Stimulated activated memory B cell treated with anti-CD40 and anti-IgM and Interleukin-4, amounts not matched to agents 10 μg/mL and 1 μg/mL and 100 μg/mL, for 72 hours (primary cell): ENCODE results near the gene LBP.
"Not testable (repeated sequence)": the region's sequence is repeated elsewhere in the genome, so short reads cannot be mapped to it uniquely, and the experiment has no call there.

Experiments
- ATAC-seq: fragments of 150-1000 bp; cut with Tn5 transposase; 2 replicates; pipeline ENCODE4 v1.10.0; 2021
- H3K27ac Mint-ChIP-seq: one replicate; pipeline ENCODE4 v1.8.0; 2022; ENCODE audit warnings: mild to moderate bottlenecking, mixed read lengths
- H3K27me3 Mint-ChIP-seq: one replicate; pipeline ENCODE4 v1.8.0; 2022; ENCODE audit warnings: mixed read lengths
- H3K36me3 Mint-ChIP-seq: one replicate; pipeline ENCODE4 v1.8.0; 2022; ENCODE audit warnings: mixed read lengths
- H3K4me1 Mint-ChIP-seq: one replicate; pipeline ENCODE4 v1.8.0; 2022; ENCODE audit warnings: mixed read lengths
- H3K4me3 Mint-ChIP-seq: one replicate; pipeline ENCODE4 v1.8.0; 2022; ENCODE audit warnings: mild to moderate bottlenecking, moderate library complexity, mixed read lengths
- H3K9me3 Mint-ChIP-seq: one replicate; pipeline ENCODE4 v1.8.0; 2022; ENCODE audit warnings: mixed read lengths

Gene LBP

GRCh38 chr20:38311491-38311890, 34.8 kb upstream of the LBP start:
- no peak for ATAC-seq
- H3K9me3 Mint-ChIP-seq: no peaks in the 10 kb centered on the region
- no peak overlapping the region for H3K27ac Mint-ChIP-seq
- H3K4me1 Mint-ChIP-seq: no peaks in the 10 kb centered on the region
- no peak overlapping the region for H3K4me3 Mint-ChIP-seq
- H3K27me3 Mint-ChIP-seq: peaks cover 23% of the 10 kb centered on the region
- no peaks in the 10 kb centered on the region for H3K36me3 Mint-ChIP-seq

- Mint-ChIP-seq H3K36me3 (no peaks in the 10 kb centered on the region), H3K4me3 (no peak overlapping the region), H3K9me3 (no peaks in the 10 kb centered on the region), H3K4me1 (no peaks in the 10 kb centered on the region), H3K27ac (no peak overlapping the region), H3K27me3 (peaks cover 16% of the 10 kb centered on the region)
- no peak for ATAC-seq
Observed at GRCh38 chr20:38313676-38314075, 32.6 kb upstream of the LBP start.

GRCh38 chr20:38314350-38314749, 31.9 kb upstream of the LBP start:
- not testable (repeated sequence) for H3K36me3 Mint-ChIP-seq, H3K9me3 Mint-ChIP-seq
- H3K27me3 Mint-ChIP-seq: peaks cover 16% of the 10 kb centered on the region

GRCh38 chr20:38315290-38315966, 30.9 kb upstream of the LBP start:
- Mint-ChIP-seq H3K4me3 (no peak overlapping the region), H3K27me3 (peaks cover 25% of the 10 kb centered on the region), H3K36me3 (no peaks in the 10 kb centered on the region), H3K9me3 (peaks cover under 1% of the 10 kb centered on the region), H3K27ac (no peak overlapping the region), H3K4me1 (no peaks in the 10 kb centered on the region)
- ATAC-seq: no peak

More at GRCh38 chr20:38314350-38314749, 31.9 kb upstream of the LBP start:
- H3K27ac Mint-ChIP-seq, H3K4me1 Mint-ChIP-seq, ATAC-seq, H3K4me3 Mint-ChIP-seq: not testable (repeated sequence)

GRCh38 chr20:38316341-38316740, 29.9 kb upstream of the LBP start:
- Mint-ChIP-seq H3K27me3 (peaks cover 22% of the 10 kb centered on the region), H3K4me1 (no peaks in the 10 kb centered on the region), H3K4me3 (no peak overlapping the region), H3K36me3 (no peaks in the 10 kb centered on the region), H3K9me3 (peaks cover 3% of the 10 kb centered on the region), H3K27ac (no peak overlapping the region)
- no peak for ATAC-seq

- ATAC-seq: no peak
- peaks cover 3% of the 10 kb centered on the region for H3K9me3 Mint-ChIP-seq
- no peak overlapping the region for H3K27ac Mint-ChIP-seq
Observed at GRCh38 chr20:38317422-38317821, 28.9 kb upstream of the LBP start.

GRCh38 chr20:38320221-38320620, 26.1 kb upstream of the LBP start:
- Mint-ChIP-seq H3K4me1 (no peaks in the 10 kb centered on the region), H3K9me3 (peaks cover 3% of the 10 kb centered on the region), H3K27ac (no peak overlapping the region), H3K36me3 (no peaks in the 10 kb centered on the region), H3K4me3 (no peak overlapping the region), H3K27me3 (peaks cover 26% of the 10 kb centered on the region)
- no peak for ATAC-seq

More at GRCh38 chr20:38317422-38317821, 28.9 kb upstream of the LBP start:
- Mint-ChIP-seq H3K27me3 (peaks cover 26% of the 10 kb centered on the region), H3K36me3 (no peaks in the 10 kb centered on the region), H3K4me1 (no peaks in the 10 kb centered on the region), H3K4me3 (no peak overlapping the region)

GRCh38 chr20:38321959-38322598, 24.2 kb upstream of the LBP start:
- Mint-ChIP-seq H3K4me1 (no peaks in the 10 kb centered on the region), H3K36me3 (no peaks in the 10 kb centered on the region), H3K9me3 (peaks cover 14% of the 10 kb centered on the region), H3K27ac (no peak overlapping the region), H3K4me3 (no peak overlapping the region), H3K27me3 (peaks cover 26% of the 10 kb centered on the region)
- no peak for ATAC-seq

GRCh38 chr20:38324159-38324558, 22.1 kb upstream of the LBP start:
- H3K27me3 Mint-ChIP-seq: peaks cover 37% of the 10 kb centered on the region
- no peak overlapping the region for H3K4me3 Mint-ChIP-seq
- ATAC-seq: no peak
- no peaks in the 10 kb centered on the region for H3K36me3 Mint-ChIP-seq
- H3K27ac Mint-ChIP-seq: no peak overlapping the region
- no peaks in the 10 kb centered on the region for H3K4me1 Mint-ChIP-seq
- H3K9me3 Mint-ChIP-seq: peaks cover 14% of the 10 kb centered on the region

GRCh38 chr20:38325167-38325566, 21.1 kb upstream of the LBP start:
- no peaks in the 10 kb centered on the region for H3K36me3 Mint-ChIP-seq
- H3K4me3 Mint-ChIP-seq: no peak overlapping the region
- ATAC-seq: no peak
- peaks cover 31% of the 10 kb centered on the region for H3K27me3 Mint-ChIP-seq
- no peaks in the 10 kb centered on the region for H3K4me1 Mint-ChIP-seq
- peaks cover 14% of the 10 kb centered on the region for H3K9me3 Mint-ChIP-seq
- no peak overlapping the region for H3K27ac Mint-ChIP-seq

- peaks cover 11% of the 10 kb centered on the region for H3K9me3 Mint-ChIP-seq
- no peak overlapping the region for H3K27ac Mint-ChIP-seq
- H3K27me3 Mint-ChIP-seq: peaks cover 25% of the 10 kb centered on the region
- ATAC-seq: no peak
- no peaks in the 10 kb centered on the region for H3K4me1 Mint-ChIP-seq
- no peaks in the 10 kb centered on the region for H3K36me3 Mint-ChIP-seq
- no peak overlapping the region for H3K4me3 Mint-ChIP-seq
Observed at GRCh38 chr20:38325905-38326304, 20.4 kb upstream of the LBP start.

GRCh38 chr20:38326309-38326708, 20.0 kb upstream of the LBP start:
- Mint-ChIP-seq H3K9me3 (peaks cover 11% of the 10 kb centered on the region), H3K27ac (no peak overlapping the region), H3K27me3 (peaks cover 24% of the 10 kb centered on the region), H3K36me3 (no peaks in the 10 kb centered on the region), H3K4me3 (no peak overlapping the region), H3K4me1 (no peaks in the 10 kb centered on the region)
- no peak for ATAC-seq

- Mint-ChIP-seq H3K27ac (no peak overlapping the region), H3K9me3 (peaks cover 7% of the 10 kb centered on the region), H3K4me3 (no peak overlapping the region), H3K27me3 (peaks cover 31% of the 10 kb centered on the region), H3K4me1 (no peaks in the 10 kb centered on the region), H3K36me3 (no peaks in the 10 kb centered on the region)
- no peak for ATAC-seq
Observed at GRCh38 chr20:38330638-38331037, 15.6 kb upstream of the LBP start.

GRCh38 chr20:38331245-38331644, 15.0 kb upstream of the LBP start:
- no peak overlapping the region for H3K27ac Mint-ChIP-seq
- no peaks in the 10 kb centered on the region for H3K4me1 Mint-ChIP-seq
- H3K9me3 Mint-ChIP-seq: peaks cover 3% of the 10 kb centered on the region
- H3K36me3 Mint-ChIP-seq: no peaks in the 10 kb centered on the region
- ATAC-seq: no peak
- peaks cover 37% of the 10 kb centered on the region for H3K27me3 Mint-ChIP-seq
- H3K4me3 Mint-ChIP-seq: no peak overlapping the region

GRCh38 chr20:38331814-38332213, 14.5 kb upstream of the LBP start:
- ATAC-seq: no peak
- H3K4me1 Mint-ChIP-seq: no peaks in the 10 kb centered on the region
- peaks cover 42% of the 10 kb centered on the region for H3K27me3 Mint-ChIP-seq
- no peaks in the 10 kb centered on the region for H3K36me3 Mint-ChIP-seq
- no peak overlapping the region for H3K27ac Mint-ChIP-seq
- H3K4me3 Mint-ChIP-seq: no peak overlapping the region
- peaks cover 2% of the 10 kb centered on the region for H3K9me3 Mint-ChIP-seq

GRCh38 chr20:38334016-38334415, 12.3 kb upstream of the LBP start:
- H3K27me3 Mint-ChIP-seq: peaks cover 49% of the 10 kb centered on the region
- H3K9me3 Mint-ChIP-seq: peaks cover 6% of the 10 kb centered on the region
- H3K4me1 Mint-ChIP-seq: no peaks in the 10 kb centered on the region
- no peaks in the 10 kb centered on the region for H3K36me3 Mint-ChIP-seq
- no peak overlapping the region for H3K27ac Mint-ChIP-seq
- no peak for ATAC-seq
- no peak overlapping the region for H3K4me3 Mint-ChIP-seq
